CD4-positive, alpha-beta T cell treated with Interleukin-10 for 1 hour (primary cell): ENCODE results near the gene SNAPIN.

ENCODE experiments used
- DNase-seq: peaks from one replicate; pipeline ENCODE4 v3.0.0-alpha.2; 2020

The SNAPIN gene

GRCh38 chr1:153679337-153680119, 21.0 kb downstream of the SNAPIN start:
- no peak for DNase-seq

- no peak for DNase-seq
Measured at GRCh38 chr1:153680120-153680403, 21.6 kb downstream of the SNAPIN start.

GRCh38 chr1:153682730-153683129, 24.2 kb downstream of the SNAPIN start:
- DNase-seq: no peak

GRCh38 chr1:153683854-153684253, 25.4 kb downstream of the SNAPIN start:
- DNase-seq: no peak

- DNase-seq: no peak
Measured at GRCh38 chr1:153684892-153685291, 26.4 kb downstream of the SNAPIN start.

GRCh38 chr1:153685544-153686340, 27.2 kb downstream of the SNAPIN start:
- DNase-seq: no peak

GRCh38 chr1:153687346-153688125, 29.0 kb downstream of the SNAPIN start:
- no peak for DNase-seq

GRCh38 chr1:153688276-153688675, 29.8 kb downstream of the SNAPIN start:
- no peak for DNase-seq

- DNase-seq: no peak
Measured at GRCh38 chr1:153688736-153689328, 30.3 kb downstream of the SNAPIN start.

- no peak for DNase-seq
Measured at GRCh38 chr1:153693466-153693865, 35.0 kb downstream of the SNAPIN start.

GRCh38 chr1:153696741-153697140, 38.2 kb downstream of the SNAPIN start:
- DNase-seq: no peak

- no peak for DNase-seq
Measured at GRCh38 chr1:153697191-153698019, 38.9 kb downstream of the SNAPIN start.

GRCh38 chr1:153698020-153698922, 39.8 kb downstream of the SNAPIN start:
- no peak for DNase-seq

- no peak for DNase-seq
Measured at GRCh38 chr1:153698923-153699714, 40.6 kb downstream of the SNAPIN start.

GRCh38 chr1:153699768-153700167, 41.3 kb downstream of the SNAPIN start:
- DNase-seq: no peak

- DNase-seq: no peak
Measured at GRCh38 chr1:153705484-153705883, 47.0 kb downstream of the SNAPIN start.

GRCh38 chr1:153711026-153711425, 52.5 kb downstream of the SNAPIN start:
- DNase-seq: no peak
